Mammary epithelial cell (primary cell): Measurements from ENCODE around the gene NRTN.

Experiments
- EZH2 ChIP-seq: IDR thresholded peaks from 2 replicates; pipeline ENCODE4 v1.6.1; 2012; ENCODE audit warnings: low read length, inconsistent platforms, borderline replicate concordance
- TF ChIP-seq, protein P1 (sequence below), 2 donors: IDR thresholded peaks in 1 of 2; conservative IDR thresholded peaks in 1 of 2; 2 replicates each; pipeline ENCODE4 v1.5.1; 2011 to 2012; ENCODE audit warnings: inconsistent platforms in 2 of 2, low read length in 2 of 2, mild to moderate bottlenecking in 2 of 2, control low read depth in 1 of 2, low read depth in 1 of 2; ENCODE audit not compliant: insufficient read depth in 1 of 2; ENCODE audit errors: extremely low read depth in 1 of 2

GRCh38 chr19:5782945-5783919 lies 21.6 kb upstream of the NRTN start:
- TF ChIP-seq, protein P1, sequence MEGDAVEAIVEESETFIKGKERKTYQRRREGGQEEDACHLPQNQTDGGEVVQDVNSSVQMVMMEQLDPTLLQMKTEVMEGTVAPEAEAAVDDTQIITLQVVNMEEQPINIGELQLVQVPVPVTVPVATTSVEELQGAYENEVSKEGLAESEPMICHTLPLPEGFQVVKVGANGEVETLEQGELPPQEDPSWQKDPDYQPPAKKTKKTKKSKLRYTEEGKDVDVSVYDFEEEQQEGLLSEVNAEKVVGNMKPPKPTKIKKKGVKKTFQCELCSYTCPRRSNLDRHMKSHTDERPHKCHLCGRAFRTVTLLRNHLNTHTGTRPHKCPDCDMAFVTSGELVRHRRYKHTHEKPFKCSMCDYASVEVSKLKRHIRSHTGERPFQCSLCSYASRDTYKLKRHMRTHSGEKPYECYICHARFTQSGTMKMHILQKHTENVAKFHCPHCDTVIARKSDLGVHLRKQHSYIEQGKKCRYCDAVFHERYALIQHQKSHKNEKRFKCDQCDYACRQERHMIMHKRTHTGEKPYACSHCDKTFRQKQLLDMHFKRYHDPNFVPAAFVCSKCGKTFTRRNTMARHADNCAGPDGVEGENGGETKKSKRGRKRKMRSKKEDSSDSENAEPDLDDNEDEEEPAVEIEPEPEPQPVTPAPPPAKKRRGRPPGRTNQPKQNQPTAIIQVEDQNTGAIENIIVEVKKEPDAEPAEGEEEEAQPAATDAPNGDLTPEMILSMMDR (conservative IDR thresholded peaks at IDR 0.05 in 1 of 2, IDR thresholded peaks at IDR 0.05 in 1 of 2; ENCODE audit: extremely low read depth in 1 of 2, insufficient read depth in 1 of 2, low read depth in 1 of 2, low read length in 2 of 2), result no peak
- TF ChIP-seq EZH2, result no peak
